GM19035 (cell line): ENCODE results near the gene ZNF804A.
"Not testable (repeated sequence)": the region's sequence is repeated elsewhere in the genome, so short reads cannot be mapped to it uniquely, and the experiment has no call there.

Experiments used
- ATAC-seq: cut with Tn5 transposase; IDR thresholded peaks from one replicate; pipeline ENCODE4 v1.9.1; 2021; ENCODE audit not compliant: unreplicated experiment

Gene ZNF804A

GRCh38 chr2:184698476-184698875 is 100.1 kb downstream of the ZNF804A start:
- no peak for ATAC-seq

GRCh38 chr2:184721881-184722280 is 123.6 kb downstream of the ZNF804A start:
- ATAC-seq: no peak

GRCh38 chr2:184727813-184728212 is 129.5 kb downstream of the ZNF804A start:
- no peak for ATAC-seq

DNA sequence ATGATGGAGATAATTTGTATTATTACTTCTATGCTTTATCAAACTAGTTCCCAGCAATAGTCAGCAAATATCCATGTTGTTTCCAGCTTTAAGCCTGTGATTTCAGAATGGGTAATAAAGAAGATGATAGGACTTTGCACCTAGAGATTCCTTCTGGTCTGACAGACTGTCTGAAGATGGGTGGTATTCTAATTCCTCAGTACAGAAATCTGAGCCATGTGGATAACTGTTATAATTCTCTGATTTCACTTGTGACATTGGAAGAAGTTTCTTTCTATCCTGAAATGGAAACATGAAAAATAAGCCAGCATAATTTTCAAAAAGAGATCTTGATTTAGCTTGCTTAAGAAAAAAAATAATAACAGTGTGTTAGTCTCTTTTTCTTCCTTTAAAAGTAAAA is 130.1 kb downstream of the ZNF804A start:
- ATAC-seq: no peak

DNA sequence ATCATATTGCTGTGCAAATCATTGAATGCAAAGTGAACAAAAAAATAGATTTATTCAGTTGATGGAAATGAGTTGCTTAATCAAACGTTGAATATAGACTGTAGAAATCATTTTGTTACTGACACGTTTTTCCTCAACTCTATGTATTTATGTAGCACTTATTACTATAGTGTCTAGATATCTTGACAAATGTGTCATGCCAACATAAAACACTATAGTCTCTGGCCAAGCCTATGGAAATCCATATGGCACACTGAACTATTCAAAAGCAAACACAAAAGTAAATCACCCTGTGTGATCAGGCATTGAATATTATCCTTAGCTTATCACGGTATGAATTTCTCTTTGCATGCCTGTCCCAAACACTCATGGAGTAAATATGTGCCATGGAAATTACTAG is 131.3 kb downstream of the ZNF804A start:
- no peak for ATAC-seq

GRCh38 chr2:184730288-184730687 is 132.0 kb downstream of the ZNF804A start:
- no peak for ATAC-seq

GRCh38 chr2:184734338-184734737 is 136.0 kb downstream of the ZNF804A start:
- ATAC-seq: no peak

DNA sequence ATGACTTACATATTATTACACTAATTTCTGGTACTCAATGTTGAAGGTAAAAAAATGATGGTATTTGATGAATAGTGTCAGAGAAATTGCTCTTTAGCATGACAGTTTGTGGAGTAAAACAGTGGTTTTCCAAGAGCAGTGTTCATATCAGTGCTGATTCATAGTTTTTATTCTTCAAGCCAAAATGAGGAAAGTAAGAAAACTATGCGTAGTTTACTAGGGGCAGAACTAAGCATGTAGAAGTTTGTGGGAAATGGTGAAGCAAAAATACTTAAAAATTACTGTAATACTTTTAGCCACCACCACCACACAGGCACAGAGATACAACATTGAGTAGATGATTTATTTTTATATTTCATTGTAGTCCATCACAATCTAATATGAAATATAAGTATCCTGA is 137.3 kb downstream of the ZNF804A start:
- no peak for ATAC-seq

DNA sequence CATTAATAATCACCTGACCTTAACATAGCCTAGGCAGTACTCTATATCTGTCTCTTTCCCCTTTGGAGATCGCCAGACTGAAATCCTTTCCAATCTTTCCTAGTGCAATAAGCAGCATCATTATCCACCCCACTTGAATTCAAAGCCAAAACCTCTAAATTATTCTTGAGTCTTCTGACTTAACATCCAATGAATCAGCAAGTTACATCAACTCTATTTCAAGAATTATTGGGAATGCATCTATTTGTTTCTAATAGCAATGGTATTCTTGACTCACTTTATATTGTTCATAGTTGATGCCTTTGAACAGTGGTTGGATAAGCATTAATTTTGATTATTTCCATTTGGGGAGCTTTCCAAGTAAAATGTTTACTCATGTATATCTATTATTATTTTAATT is 144.8 kb downstream of the ZNF804A start:
- no peak for ATAC-seq

- no peak for ATAC-seq
Observed at GRCh38 chr2:184756161-184756560, 157.8 kb downstream of the ZNF804A start.

- ATAC-seq: no peak
Observed at GRCh38 chr2:184756885-184757284, 158.6 kb downstream of the ZNF804A start.

DNA sequence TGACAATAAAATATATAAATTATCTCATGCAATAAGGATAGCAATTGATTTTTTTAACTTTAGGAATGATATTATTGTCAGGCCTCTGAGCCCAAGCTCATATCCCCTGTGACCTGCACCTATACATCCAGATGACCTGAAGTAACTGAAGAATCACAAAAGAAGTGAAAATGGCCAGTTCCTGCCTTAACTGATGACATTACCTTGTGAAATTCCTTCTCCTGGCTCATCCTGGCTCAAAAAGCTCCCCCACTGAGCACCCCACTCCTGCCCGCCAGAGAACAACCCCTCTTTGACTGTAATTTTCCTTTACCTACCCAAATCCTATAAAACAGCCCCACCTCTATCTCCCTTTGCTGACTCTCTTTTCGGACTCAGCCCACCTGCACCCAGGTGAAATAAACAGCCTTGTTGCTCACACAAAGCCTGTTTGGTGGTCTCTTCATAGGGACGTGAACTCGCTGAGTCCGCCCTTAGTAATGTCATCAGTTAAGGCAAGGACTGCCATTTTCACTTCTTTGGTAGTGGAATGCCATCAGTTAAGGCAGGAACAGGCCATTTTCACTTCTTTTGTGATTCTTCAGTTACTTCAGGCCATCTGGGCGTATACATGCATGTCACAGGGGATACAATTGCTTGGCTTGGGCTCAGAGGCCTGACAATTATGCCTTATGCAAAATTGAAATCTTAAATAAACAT is 161.4 kb downstream of the ZNF804A start:
- ATAC-seq: not testable (repeated sequence)

DNA sequence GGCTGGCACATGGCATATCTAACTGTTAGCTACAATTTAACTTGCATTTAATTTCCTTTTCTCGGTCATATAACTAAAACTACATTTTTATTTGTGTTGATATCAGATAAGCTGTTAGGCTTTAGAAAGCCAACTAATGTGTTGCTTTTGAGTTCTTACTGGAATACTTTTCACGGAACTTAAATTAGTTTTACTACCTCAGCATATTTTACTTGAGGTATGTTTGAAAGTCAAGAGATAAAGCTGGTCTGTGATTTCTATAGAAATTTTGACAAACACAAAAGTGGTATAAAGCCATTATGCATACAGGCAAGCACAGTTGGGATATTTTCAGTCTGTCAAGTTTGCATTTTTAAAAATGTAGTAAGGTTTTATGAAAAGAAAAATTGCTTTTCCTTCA is 162.6 kb downstream of the ZNF804A start:
- no peak for ATAC-seq

GRCh38 chr2:184765112-184765895 is 167.0 kb downstream of the ZNF804A start:
- ATAC-seq: no peak

- no peak for ATAC-seq
Observed at GRCh38 chr2:184767059-184767458, 168.7 kb downstream of the ZNF804A start.

- no peak for ATAC-seq
Observed at GRCh38 chr2:184769023-184769422, 170.7 kb downstream of the ZNF804A start.

- ATAC-seq: no peak
Observed at GRCh38 chr2:184769686-184770085, 171.4 kb downstream of the ZNF804A start.

- ATAC-seq: no peak
Observed at GRCh38 chr2:184779777-184780176, 181.4 kb downstream of the ZNF804A start.

DNA sequence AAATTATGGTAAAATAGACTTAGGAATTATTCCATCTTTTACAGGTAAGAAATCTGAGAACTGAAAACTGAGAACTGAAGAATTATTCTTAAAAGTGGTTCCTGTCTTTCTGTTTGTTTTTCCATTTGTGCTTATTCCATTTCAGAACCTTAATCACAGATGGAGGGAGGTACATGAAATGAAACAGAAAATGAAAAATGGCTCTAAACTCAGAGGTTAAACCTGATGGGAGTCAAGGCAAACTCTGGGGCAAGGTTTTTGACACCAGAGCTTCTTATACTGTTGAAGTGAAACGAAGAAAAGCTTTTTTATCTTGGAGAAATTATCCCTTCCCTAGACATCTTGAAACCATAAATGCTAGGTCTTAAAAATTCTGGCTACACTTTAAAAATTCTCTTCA is 182.1 kb downstream of the ZNF804A start:
- ATAC-seq: no peak

- no peak for ATAC-seq
Observed at GRCh38 chr2:184780944-184781343, 182.6 kb downstream of the ZNF804A start.

DNA sequence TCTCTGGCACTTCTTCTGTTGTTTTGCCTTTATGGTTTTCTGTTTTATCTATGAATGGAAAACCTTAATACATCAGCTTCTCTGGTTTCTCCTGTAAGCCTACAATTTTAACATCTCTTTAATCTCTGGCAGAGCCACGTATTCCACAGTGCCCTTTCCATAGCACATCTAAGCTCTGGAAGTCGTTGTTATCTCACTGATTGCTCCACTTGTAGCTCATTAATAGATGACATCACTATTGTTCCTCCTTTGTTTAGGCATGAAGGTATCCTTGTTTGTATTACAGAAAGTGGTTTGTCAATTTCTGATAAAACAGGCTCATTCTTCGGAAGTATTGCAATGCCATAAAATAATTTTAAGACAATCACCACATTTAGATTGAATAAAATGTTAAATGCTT is 185.2 kb downstream of the ZNF804A start:
- ATAC-seq: no peak

DNA sequence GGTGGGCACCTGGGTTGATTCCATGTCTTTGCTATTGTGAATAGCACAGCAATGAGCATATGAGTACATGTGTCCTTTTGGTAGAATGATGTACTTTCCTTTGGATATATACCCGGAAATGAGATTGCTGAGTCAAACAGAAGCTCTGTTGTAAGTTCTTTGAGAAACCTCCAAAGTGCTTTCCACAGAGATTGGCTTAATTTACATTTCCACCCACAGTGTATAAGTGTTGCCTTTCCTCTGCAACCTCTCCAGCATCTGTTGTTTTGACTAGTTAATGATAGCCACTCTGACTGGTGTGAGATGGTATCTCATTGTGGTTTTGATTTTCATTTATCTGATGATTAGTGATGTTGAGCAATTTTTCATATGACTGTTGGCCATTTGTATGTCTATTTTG is 194.8 kb downstream of the ZNF804A start:
- no peak for ATAC-seq

- ATAC-seq: no peak
Observed at GRCh38 chr2:184799379-184799778, 201.1 kb downstream of the ZNF804A start.
